Spleen (tissue), 7 donors: ENCODE measurements around the gene DESI1.

ENCODE experiments used
- CTCF ChIP-seq, 11 experiments: fragments of 200-600 bp in 7 of 11; fragments of 450-650 bp in 4 of 11; sonication (generic) in 4 of 11; IDR thresholded peaks in 8 of 11; conservative IDR thresholded peaks in 3 of 11; 1 replicate in 7 of 11; 2 replicates in 4 of 11; pipeline versions ENCODE4 v1.4.0 to v1.8.0; 2016 to 2021; ENCODE audit warnings: antibody characterized with exemption in 11 of 11, inconsistent platforms in 4 of 11, mild to moderate bottlenecking in 1 of 11
- POLR2A ChIP-seq, 3 donors: fragments of 450-650 bp; IDR thresholded peaks; one replicate each; pipeline ENCODE4 v1.5.1; 2017; ENCODE audit warnings: antibody characterized with exemption in 3 of 3, mild to moderate bottlenecking in 1 of 3
- POLR2AphosphoS5 ChIP-seq, 3 donors: sonication (generic); formaldehyde crosslinking; IDR thresholded peaks; one replicate each; pipeline ENCODE4 v1.5.1; 2017; ENCODE audit warnings: antibody characterized with exemption in 3 of 3
- donor health status: DM: no; HTN: no; CAD: no; lungs with moderate emphysema.
- donor health status: DM: no; HTN: no; CAD: no.
- donor health status: DM: no; HTN: no; CAD: no.

GRCh38 chr22:41568811-41569210, 52.0 kb downstream of the DESI1 start:
- TF ChIP-seq POLR2A (IDR thresholded peaks at IDR 0.05) (no peak), CTCF (IDR thresholded peaks at IDR 0.05 in 8 of 11, conservative IDR thresholded peaks at IDR 0.05 in 3 of 11) (no peak), POLR2AphosphoS5 (IDR thresholded peaks at IDR 0.05) (no peak)
